ENCODE measurements around the gene ABLIM2.

DNA sequence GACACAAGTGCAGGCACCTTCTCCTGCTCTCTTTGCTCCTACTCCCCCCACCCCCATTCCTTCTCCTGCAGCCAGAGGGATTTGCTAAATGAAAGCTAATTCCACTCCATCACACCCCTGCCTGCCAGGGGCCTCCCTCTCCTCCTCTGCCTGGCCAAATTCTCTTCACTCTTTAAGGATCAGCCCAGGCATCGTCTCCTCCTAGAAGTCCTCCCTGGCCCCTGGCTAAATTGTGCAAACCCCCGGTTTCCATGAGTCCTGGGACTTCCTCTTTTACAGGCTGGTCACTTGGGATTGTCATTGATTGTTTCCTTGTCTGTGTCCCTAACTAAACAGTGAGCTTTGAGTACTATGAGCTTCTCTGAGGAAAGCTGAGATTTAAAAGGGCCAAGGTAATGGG is 8.7 kb upstream of the ABLIM2 start:
- TF ChIP-seq, protein P1, sequence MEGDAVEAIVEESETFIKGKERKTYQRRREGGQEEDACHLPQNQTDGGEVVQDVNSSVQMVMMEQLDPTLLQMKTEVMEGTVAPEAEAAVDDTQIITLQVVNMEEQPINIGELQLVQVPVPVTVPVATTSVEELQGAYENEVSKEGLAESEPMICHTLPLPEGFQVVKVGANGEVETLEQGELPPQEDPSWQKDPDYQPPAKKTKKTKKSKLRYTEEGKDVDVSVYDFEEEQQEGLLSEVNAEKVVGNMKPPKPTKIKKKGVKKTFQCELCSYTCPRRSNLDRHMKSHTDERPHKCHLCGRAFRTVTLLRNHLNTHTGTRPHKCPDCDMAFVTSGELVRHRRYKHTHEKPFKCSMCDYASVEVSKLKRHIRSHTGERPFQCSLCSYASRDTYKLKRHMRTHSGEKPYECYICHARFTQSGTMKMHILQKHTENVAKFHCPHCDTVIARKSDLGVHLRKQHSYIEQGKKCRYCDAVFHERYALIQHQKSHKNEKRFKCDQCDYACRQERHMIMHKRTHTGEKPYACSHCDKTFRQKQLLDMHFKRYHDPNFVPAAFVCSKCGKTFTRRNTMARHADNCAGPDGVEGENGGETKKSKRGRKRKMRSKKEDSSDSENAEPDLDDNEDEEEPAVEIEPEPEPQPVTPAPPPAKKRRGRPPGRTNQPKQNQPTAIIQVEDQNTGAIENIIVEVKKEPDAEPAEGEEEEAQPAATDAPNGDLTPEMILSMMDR (IDR thresholded peaks at IDR 0.05; ENCODE audit: low read length): no peak
- TF ChIP-seq EZH2 (optimal IDR thresholded peaks at IDR 0.05; ENCODE audit: low read depth, low read length): no peak
